NB4 (cell line): ENCODE measurements around the gene STX1A.

Experiments used
- DNase-seq: peaks from one replicate; pipeline ENCODE4 v3.0.0; 2010; ENCODE audit warnings: low read depth
- H3K4me3 ChIP-seq: one replicate; pipeline ENCODE4 v1.5.1; 2011; ENCODE audit warnings: mild to moderate bottlenecking, low read depth, low read length, moderate library complexity
- MYC ChIP-seq: IDR thresholded peaks from 2 replicates; pipeline ENCODE4 v1.6.1; 2011; ENCODE audit warnings: low read depth, low read length
- POLR2A ChIP-seq: IDR thresholded peaks from 2 replicates; pipeline ENCODE4 v1.6.1; 2011; ENCODE audit warnings: mild to moderate bottlenecking; ENCODE audit not compliant: insufficient read length; ENCODE audit errors: extremely low read depth
- TF ChIP-seq, protein P1 (sequence below): IDR thresholded peaks from one replicate; pipeline ENCODE4 v1.5.1; 2012; ENCODE audit warnings: low read depth, low read length
- TF ChIP-seq, protein P2 (sequence below): IDR thresholded peaks from 2 replicates; pipeline ENCODE4 v1.6.1; 2011; ENCODE audit warnings: low read depth, low read length

Gene STX1A

DNA sequence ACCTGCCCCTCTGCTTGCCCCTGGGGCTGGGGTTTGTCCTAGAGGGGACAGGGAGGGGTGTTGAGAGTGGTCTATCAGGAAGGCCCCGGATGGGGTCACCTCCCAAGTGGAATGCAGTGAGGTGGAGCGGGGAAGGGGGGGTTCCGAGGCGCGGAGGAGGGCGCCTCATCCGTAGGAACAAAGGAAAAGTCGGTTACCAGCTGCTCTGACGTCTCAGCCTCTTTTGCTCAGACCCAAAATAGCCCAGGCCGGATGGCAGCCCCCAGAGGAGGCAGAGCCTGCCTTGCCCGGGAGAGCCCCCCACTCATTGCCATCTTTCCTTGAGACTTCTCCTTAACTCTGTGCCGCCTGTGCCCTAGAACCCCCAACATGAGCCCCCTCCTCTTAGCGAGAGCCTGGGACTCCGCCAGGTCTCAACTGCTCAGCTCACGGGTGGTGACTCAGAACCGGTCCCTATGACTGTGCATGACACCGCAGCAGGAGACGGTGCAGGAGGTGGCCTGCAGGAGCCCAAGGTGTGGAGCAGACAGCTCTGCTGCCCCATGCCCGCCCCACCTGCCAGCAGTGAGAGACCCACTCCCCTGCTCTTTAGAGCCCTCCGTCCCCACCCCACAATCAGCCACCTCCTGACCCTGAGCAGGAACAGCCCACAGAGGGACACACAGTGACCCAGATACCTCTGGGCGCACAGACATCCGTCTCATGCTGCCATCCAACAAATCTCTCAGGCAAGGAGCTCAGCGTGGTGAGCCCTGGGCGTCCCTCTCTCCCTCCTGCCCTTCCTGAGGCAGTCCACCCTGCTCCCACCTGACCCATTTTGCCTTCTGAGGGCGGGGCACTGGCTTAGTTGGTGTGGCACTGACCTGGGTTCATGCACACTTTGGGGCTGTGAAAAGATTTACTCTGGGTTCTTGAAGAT, 13.1 kb downstream of the STX1A start:
- H3K4me3 ChIP-seq: no peak overlapping the region
- no peak for TF ChIP-seq MYC
- no peak for TF ChIP-seq POLR2A
- TF ChIP-seq, protein P1, sequence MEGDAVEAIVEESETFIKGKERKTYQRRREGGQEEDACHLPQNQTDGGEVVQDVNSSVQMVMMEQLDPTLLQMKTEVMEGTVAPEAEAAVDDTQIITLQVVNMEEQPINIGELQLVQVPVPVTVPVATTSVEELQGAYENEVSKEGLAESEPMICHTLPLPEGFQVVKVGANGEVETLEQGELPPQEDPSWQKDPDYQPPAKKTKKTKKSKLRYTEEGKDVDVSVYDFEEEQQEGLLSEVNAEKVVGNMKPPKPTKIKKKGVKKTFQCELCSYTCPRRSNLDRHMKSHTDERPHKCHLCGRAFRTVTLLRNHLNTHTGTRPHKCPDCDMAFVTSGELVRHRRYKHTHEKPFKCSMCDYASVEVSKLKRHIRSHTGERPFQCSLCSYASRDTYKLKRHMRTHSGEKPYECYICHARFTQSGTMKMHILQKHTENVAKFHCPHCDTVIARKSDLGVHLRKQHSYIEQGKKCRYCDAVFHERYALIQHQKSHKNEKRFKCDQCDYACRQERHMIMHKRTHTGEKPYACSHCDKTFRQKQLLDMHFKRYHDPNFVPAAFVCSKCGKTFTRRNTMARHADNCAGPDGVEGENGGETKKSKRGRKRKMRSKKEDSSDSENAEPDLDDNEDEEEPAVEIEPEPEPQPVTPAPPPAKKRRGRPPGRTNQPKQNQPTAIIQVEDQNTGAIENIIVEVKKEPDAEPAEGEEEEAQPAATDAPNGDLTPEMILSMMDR: no peak
- TF ChIP-seq, protein P2, sequence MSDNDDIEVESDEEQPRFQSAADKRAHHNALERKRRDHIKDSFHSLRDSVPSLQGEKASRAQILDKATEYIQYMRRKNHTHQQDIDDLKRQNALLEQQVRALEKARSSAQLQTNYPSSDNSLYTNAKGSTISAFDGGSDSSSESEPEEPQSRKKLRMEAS: no peak
- no peak for DNase-seq

DNA sequence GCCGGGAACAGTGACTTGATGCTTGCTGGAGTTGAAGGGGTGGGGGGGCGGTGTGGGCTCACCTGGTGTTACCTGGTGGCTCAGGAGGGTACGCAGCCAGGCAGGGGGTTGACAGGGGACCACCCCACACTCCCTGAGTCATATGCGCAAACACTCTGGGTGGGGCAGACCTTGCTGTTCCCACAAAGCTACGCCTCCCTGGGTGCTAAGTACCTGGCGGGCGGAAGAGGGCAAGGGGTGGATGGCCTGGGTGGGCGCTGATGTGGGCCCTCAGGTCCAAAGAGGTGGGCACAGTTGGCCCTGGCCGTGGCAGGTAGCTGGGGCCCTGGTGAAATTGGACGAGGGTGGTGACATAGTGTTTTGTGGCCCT, 13.9 kb downstream of the STX1A start:
- TF ChIP-seq, protein P1: no peak
- no peak for DNase-seq
- H3K4me3 ChIP-seq: no peak overlapping the region

DNA sequence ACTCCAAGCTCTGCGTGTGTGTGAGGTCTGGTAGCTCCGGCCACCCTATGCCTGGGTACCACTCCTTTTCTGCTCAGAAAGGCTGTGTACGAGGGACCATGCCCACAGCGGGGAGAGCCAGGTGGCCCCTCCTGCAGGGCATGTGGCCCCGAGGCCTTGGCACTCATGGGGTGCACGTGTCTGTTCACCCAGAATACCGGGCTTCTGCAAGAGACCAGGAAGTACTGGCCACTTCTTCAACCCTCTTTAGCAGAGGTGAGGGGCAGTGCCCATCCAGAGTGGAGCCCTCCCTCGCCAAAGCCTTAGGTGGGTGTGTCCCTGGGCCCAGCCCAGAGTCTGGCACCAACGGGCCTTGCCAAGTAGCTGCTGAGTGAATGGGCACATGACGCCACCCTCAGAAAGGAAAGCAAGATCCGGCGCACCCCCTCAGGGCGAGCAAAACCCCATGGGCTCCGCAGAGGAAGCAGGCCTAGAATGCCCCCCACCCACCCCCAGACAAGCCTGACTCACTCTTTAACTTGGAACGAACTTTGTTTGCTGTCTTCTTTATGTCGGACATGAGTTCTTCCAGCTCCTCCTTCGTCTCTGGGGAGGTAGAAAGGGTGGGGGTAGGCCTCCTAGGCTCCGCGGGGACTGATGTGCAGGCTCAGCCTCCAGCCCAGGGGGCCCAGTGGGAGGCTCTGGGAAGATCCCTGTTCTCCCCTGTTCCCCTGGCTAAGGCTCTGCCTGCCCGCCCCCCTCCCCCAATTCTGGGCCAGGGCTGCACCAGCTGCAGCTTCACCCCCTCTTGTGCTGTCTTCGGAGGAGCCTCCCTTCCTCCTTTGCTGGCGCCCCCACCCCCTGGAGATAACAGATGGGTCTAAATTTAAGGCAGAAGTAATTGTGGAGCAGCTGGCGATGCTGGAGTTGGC, 14.6 kb downstream of the STX1A start:
- TF ChIP-seq POLR2A (no peak), MYC (no peak)
- TF ChIP-seq, protein P2: no peak
- TF ChIP-seq, protein P1: no peak

DNA sequence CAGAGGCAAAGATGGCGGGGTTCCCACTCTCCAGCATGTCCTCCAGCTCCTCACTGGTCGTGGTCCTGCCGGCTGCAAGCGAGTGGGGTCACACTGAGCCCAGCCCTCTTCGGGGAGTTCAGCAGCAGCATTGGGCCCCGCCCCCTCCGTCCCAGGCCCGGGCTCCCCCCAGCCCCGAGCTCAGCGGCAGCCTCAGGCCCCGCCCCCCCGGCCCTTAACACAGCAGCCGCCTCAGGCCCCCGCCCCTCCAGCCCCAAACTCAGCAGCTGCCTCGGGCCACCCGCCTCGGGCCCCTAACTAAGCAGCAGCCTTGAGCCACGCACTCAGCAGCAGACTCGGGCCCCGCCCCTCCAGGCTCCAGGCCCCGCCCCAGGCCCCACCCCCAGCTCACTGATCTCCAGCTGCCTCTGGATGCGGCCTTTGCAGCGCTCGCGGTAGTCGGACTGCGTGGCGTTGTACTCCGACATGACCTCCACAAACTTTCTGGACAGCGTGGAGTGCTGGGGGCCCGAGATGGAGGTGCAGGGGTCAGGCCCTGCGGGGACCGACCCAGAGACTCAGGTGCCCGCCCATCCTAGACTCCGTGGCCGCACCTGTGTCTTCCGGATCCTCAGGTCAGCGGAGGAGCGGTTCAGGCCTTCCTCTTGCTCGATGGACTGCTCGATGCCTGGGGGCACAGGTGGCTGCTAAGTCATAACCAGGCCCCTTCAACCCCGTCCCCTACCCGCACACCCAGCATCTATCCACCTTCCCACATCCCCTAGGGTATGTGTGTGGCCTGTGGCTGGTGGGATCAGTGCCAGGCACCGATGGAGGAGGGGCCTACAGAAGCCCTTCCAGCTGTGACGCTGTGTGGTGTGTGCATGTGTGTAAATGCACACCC, 15.5 kb downstream of the STX1A start:
- DNase-seq: no peak
- TF ChIP-seq MYC: no peak
- TF ChIP-seq, protein P1: no peak
- TF ChIP-seq, protein P2: no peak
- TF ChIP-seq POLR2A: no peak
- no peak overlapping the region for H3K4me3 ChIP-seq

More for the DNA sequence above, 14.6 kb downstream of the STX1A start:
- no peak for DNase-seq
- no peak overlapping the region for H3K4me3 ChIP-seq

DNA sequence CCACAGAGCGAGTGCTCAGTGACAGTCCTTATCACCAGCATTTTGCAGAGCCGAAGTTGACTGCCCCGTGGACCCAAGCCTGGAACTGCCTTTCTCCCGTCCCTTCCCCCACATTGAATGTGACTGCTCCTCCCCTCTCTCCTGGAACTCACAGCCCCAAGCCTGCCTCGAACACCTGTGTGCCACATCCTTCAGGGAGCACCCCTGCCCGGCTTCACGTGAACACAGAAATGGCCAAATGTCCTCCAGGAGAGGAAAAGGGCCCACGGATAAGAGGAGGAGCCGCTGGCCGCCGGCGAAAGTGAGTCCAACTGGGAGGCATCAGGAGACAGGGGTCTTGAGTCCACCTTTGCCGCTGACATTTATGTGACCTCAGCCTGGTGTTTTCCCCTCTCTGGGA, 16.2 kb downstream of the STX1A start:
- DNase-seq: no peak
- TF ChIP-seq, protein P2: no peak
- TF ChIP-seq MYC: no peak
- TF ChIP-seq, protein P1: no peak
- TF ChIP-seq POLR2A: no peak
- no peak overlapping the region for H3K4me3 ChIP-seq
